Dedifferentiated amniotic fluid mesenchymal stem cell (primary cell): ENCODE data around the gene ADAP1.
"Not testable (repeated sequence)": the region's sequence is repeated elsewhere in the genome, so short reads cannot be mapped to it uniquely, and the experiment has no call there.

Experiments used
- DNase-seq: peaks from one replicate; pipeline ENCODE4 v3.0.0-alpha.2; 2016; ENCODE audit errors: extremely low spot score

Gene ADAP1

DNA sequence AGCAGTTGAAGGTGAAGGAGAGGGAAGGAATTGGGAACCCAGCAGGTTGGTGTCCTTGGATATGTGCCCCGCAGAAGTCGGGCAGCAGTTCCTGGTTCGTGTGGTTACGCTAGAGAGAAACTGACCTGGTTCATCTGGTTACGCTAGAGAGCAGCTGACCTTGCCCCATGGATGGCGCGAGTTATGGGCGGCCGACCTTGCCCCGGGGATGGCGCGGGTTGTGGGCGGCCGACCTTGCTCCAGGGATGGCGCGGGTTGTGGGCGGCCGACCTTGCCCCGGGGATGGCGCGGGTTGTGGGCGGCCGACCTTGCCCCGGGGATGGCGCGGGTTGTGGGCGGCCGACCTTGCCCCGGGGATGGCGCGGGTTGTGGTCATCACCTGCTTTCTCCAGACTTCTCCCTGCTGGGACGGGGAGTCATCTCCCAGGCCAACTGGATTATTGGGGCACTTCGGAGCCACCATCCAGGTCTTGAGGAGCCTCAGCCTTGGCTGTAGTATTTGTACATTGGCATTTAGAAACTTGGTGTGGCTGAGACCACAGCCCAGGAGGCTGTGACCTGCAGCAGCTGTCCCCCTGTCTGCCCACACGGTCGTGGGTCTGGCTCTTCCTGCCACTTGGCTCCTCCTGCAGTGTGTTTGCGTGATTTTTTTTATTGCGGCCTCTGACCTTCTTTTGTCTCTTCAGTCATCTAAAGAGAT, 72.0 kb downstream of the ADAP1 start:
- DNase-seq = no peak

DNA sequence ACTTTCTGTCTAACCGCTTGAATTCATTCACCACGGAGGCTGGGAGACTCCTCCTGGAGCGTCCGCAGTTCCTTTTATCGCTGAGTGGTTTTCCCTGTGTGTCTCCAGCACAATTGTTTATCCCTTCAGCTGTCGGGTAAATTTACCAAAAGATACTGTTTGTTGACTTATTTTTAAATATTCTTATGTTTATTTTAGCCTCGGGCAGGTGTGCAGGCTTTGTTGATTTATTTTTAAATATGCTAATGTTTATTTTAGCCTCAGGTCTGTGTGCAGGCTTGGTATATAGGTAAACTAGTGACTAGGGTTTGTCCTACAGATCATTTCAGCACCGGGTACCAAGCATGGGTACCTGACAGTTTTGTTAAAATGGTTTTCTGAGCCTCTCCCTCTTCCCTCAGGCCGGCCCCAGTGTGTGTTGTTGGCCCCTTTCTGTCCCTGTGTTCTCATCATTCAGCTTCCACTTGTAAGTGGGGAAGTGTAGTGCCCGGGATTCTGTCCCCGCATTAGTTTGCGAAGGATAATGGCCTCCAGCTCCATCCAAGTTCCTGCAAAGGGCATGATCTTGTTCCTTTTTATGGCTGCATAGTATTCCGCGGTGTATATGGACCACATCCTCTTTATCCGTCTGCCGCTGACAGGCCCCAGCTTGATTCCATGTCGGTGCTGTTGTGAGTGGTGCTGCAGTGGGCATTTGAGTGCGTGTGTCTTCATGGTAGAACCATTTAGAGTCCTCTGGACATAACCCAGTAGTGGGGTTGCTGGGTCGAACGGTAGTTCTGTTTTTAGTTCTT, 72.8 kb downstream of the ADAP1 start:
- DNase-seq = no peak

DNA sequence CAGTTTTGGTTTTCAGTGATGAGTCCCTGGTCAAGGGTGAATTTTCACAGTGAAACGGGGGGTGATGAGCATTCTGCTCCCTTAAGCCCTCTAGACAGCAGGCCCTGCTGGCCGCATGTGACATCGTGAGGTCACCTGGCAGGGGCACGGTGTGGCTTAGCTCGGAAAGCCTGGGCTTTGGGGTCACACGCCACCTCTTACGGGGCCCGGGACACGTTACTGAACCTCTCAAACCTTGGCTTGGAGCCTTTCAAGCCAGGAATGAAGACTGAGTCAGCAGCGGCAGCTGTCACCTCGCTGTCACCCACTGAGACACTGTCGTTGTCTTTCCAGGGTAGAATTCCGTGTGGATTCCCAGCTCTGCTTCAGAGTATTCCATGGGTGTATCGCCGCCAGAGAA, 74.0 kb downstream of the ADAP1 start:
- DNase-seq = no peak

DNA sequence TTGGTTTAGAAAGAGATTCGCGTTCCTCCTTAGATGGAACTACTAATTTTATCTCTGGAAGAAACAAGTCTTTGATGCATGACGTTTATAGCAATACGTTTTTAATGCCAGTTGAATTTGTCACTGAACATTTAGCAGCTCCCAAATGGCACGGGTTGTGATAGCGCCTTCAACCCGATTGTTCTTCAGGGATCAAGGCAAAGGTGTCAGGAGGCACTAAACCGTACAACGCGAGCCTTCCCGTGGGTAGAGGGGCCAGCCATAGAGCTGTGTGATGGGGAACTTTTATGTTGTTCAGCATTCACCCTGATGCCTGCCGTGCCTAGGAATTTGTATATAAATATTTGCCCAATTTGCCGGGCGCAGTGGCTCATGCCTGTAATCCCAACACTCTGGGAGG, 74.8 kb downstream of the ADAP1 start:
- no peak for DNase-seq

DNA sequence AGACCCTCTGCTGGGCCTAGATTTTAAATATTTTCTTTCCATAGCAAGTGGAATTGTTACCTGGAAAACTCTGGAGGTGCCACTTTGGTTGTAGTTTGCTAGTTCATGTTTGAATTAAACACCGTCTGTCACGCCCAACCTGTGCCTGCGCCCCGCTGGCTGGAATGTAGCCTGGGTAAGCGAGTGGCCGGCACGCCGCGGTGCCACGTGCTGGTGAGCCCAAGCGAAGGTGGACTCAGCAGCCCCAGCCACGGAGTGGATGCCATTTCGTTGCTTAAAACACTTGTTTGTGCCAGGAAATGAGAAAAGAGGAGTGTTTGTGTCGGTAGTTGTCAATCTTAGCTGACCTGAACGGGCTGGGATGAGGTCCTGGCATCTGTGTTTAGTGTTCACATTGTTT, 75.4 kb downstream of the ADAP1 start:
- DNase-seq = no peak

DNA sequence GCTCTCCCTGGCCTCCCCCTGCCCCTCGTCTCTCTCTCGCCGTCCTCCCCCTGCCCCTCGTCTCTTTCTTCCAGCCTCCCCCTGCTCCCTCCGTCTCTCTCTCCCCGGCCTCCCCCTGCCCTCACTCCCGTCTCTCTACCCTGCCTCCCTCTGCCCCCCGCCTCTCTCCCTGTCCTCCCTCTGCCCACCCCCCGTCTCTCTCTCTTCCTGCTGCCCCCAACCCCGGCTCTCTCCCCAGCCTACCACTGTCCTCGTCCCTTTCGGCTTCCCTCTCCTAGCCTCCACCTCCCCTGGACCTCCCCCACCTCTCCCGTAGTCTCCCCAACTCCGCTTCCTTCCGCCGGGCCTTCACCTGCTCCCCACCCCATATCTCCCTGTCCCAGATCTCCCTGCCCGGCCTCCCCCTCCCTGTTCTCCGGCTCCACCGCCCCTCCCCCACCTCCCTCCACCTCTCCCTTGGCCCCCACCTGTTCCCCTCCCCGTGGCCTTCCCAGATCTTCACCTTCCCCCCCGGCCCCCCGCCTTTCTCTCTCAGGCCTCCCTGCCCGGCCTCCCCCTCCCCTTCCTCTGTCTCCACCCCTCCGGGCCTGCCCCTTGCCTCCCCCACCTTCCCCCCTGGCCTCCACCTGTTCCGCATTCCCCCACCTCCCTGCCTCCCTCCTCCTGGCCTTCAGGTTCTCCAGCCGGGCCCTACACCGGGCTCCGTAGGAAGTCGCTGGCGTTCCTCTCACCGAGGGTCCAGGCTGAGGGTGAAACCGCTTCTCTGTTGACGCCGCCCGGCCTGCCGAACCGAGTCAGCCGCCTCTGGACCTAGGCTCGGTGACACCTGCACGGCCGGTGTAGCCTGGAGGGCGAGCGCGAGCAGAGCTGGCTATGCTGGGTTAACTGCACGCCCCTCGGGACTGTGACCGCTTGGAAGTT, 76.9 kb downstream of the ADAP1 start:
- no peak for DNase-seq

DNA sequence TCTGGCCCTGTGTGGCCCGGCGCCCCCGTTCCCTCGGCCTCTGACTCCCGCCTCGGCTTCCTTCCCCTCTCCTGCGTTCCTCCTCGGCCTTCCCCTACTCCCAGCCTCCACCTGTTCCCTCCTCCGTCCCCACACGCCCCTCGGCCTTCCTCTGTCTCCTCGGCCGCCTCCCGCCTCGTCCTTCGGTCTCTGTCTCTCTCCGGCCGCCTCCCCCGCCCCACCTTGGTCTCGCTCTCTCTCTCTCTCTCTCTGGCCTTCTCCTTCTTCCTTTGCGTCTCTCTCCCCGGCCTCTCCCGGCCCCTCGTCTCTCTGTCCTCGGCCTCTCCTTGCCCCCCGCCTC, 77.5 kb downstream of the ADAP1 start:
- DNase-seq = no peak

DNA sequence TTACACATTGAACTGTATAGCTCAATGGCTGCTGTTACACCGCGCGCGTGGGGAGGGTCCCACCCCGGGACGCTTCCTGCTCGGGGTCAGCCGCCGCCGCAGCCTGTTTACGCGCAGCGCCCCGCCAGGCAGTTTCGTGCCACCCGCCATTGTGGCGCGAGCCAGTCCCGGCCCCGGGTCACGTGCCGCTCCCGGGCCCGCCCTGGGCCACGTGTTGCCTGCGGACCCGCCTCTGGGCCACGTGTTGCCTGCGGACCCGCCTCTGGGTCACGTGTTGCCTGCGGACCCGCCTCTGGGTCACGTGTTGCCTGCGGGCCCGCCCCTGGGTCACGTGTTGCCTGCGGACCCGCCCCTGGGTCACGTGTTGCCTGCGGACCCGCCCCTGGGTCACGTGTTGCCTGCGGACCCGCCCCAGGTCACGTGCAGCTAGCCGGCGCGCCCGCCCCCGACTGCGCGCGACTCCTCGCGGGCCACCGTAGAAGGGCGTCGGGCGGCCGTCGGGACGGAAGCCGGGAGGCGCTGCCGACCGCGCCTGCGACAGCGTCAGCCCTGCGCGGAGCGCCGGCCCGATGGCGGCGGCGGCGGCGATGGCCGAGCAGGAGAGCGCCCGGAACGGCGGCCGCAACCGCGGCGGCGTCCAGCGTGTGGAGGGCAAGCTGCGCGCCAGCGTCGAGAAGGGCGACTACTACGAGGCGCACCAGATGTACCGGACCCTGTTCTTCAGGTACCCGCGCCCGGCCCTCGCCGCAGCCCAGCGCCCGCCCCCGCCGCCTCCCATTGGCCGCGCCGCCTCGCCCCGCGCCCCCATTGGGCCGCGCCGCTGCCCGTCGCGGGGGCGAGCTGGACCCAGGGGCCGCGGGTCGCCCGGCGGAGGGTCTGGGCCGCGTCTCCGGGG, 78.2 kb downstream of the ADAP1 start, which contains the start of gene GET4:
TSS of gene GET4 (plus strand) at position 478 of the 895 bp plus-strand sequence. CDS start at position 570, 92 bp downstream.
- DNase-seq = peak; percentile 78

DNA sequence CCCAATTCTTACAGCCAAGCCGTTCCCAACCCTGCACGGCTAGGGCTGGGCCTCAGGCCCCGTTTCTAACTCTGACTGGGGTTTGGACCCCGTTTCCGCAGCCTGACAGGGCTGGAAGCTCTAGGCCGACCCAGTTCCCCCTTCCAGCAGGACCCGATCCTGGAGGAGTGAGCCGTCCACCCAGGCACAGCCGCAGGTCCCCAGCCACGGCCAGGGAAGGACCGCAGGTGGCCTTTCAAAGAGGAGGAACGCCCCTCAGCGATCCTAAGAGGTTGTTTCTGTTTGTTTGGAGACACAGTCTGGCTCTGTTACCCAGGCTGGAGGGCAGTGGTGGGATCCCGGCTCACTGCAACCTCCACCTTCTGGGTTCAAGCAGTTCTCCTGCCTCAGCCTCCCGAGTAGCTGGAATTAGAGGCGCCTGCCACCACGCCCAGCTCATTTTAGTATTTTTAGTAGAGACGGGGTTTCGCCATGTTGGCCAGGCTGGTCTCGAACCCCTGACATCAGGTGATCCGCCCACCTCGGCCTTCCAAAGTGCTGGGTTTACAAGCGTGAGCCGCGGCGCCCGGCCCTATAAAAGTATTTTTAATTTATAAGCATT, 78.9 kb downstream of the ADAP1 start:
- no peak for DNase-seq

DNA sequence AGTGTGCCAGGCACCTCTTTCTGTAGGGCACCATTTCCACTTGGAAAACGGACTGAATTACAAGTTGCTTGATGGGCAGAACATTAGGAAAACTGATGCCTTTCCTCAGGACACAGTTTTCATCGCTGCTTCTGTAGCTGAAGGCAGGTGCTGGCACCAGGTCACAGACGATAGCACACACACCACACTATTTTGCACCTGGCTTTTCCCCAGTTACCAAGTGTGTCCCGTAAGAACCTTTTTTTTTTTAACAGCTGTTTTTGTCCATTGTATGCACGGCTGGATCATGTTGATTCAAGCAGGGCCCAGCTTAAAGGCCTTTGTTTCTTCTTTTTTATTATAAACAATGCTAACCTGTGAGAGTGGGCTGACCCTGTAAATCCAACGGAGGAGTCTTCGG, 79.4 kb downstream of the ADAP1 start:
- DNase-seq = no peak

DNA sequence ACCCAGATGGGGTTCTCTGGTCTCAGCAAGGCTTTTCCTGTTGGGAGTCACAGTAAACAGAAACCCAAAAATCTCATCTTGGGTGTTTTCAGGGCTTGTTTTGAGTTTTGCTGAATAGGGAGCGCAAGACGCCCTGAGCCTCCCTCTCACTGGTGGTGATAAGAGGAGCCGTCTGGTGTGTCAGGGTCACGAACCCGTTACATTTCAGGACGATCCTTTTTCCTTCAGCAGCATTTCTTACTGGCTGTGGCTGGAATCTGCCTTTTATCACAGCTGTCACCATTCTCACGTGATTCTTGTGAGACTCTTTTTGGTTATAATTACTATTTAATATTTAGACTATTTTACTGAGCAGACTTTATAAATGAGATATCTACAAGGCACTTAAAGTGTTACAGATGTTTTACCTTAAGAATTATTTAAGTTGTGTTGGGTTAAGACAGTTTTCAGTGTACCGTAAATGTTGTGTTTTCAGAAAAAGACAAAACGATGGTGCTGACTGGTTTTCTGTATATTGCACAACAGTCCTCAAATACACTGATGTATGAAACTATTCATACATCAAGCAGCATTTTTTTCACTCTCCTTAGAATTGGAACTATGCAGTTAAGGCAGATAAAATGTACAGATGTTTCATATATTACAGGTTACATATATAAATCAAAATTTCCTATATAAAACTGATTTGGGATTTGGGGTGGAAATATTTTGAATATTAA, 80.3 kb downstream of the ADAP1 start:
- no peak for DNase-seq

DNA sequence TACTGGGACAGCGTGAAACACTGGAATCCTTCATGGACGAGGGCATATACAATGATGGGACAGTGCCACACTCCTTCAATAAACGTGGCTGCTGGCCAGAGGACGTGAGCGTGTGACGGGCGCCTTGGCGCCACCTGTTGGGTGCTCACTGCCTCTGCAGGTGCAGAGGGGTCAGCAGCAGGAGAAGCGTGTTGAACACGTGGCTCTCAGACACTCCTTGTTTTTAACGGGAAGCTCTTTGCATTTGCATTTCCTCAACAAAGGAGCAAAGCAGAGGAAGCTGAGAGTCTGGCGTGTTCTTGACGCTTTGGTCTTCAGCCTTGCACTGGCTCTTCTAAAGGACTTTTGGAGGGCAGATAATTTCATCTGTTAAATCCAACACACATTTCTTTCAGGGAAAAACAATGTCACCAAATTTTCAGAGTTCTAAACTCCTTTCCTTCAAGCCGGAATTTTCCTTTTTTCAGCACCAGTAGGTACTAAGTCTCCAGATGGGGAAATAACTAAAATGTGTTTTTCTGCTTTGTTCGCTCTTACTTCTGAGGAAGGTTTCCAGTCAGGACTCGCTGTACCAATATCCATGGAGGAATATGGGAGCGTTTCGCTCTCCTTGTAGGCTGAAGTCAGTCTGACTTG, 81.0 kb downstream of the ADAP1 start:
- DNase-seq = peak; percentile 61

DNA sequence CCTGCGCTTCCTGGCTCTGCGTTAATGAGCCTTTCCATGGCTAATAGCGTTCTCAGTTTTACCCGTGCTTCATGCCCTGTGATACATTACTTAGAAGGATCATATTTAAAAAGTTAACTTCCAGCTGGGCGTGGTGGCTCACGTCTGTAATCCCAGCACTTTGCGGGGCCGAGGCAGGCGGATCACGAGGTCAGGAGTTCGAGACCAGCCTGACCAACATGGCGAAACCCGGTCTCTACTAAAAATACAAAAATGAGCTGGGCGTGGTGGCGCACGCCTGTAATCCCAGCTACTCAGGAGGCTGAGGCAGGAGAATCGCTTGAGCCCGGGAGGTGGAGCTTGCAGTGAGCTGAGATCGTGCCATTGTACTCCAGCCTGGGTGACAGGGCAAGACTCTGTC, 81.8 kb downstream of the ADAP1 start:
- DNase-seq = not testable (repeated sequence)

DNA sequence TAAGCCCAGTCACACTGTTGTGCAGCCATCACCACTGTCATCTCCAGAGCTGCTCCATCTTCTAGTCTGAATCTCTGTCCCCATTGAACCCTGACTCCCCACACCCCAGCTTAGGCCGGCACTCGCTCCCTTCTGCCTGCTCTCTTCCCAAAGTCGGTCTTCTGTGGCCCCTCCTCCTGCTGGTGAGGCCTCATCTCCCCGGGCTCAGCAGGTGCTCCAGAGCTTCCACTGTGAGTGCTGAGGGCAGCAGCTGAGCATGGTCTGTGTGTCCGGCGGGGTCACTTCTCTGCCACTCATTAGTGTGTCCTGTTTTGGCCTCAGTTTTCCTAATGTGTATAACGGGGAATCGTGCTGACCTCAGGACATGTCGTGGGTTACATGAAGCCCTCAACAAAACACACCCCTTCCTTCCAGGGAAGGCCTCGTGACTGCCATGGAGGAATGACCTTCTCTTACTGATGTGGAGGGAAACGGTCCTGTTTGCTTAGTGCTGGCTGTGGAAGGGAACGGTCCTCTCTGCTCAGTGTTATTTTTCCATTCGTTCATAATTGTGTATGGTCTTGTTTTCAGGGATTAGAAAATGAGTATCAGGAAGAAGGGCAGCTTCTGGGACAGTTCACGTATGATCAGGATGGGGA, 82.5 kb downstream of the ADAP1 start:
- DNase-seq = no peak

DNA sequence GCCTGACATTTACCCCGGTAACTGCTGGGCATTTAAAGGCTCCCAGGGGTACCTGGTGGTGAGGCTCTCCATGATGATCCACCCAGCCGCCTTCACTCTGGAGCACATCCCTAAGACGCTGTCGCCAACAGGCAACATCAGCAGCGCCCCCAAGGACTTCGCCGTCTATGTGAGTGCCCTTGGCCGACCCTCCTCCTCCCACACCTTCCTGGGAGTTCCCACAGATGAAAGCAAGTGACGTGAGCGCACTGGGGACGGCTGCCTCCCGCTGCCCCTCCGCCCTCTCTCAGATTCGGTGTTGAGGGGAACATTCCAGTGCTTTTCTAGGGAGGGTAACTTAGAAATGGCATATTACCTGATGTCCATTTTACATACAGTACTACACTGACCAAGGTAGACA, 85.1 kb downstream of the ADAP1 start:
- no peak for DNase-seq

DNA sequence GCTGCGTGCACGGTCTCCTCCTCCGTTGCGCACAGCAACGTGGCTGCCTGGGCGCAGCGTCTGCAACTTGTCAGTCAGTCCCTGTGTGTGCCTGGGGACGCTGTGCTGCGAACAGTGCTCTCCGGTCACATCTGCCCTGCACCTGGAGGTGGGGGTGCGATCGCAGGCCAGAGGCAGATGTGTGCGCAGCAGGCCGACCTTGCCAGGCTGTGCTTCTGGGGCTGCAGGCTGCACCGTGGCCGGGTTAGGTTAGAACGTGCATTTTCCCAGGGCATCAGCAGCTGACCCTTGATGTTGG, 86.3 kb downstream of the ADAP1 start:
- no peak for DNase-seq

DNA sequence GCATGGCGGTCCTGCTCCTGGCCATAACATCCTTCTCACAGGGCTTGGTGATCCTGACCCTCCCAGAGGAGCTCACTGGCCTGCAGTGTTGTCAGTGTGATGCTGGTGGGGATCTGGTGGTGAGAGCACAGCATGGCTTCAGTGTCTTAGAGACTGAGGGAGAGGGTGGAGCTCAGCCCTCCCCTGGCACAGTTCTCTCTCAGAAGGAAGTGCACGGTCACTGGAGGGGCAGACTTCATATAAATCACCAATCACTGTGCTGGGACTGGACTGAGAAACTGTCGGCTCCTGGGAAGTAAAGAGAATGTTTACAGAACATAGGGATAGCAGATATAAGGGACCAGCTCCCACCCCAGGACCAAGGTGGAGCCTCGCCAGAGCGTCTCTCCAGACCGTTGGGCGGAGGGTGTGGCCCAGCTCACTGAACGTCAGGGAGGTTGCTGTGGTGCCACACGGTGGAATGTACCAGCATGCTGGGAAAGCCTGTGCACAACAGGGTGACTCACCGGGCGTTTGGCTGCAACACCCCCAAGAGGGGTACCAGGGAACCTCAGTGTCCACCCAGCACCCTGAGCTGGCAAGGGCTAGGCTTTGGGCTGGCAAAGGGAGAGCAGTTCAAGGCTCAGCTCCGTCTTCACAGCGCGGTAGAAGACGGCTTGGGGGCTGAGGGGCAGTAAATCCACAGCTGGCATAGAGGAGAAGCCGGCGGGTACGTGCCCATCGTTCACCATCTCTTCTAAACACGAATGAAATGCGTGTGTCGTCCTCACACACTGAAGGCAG, 86.9 kb downstream of the ADAP1 start:
- peak; percentile 19 for DNase-seq

DNA sequence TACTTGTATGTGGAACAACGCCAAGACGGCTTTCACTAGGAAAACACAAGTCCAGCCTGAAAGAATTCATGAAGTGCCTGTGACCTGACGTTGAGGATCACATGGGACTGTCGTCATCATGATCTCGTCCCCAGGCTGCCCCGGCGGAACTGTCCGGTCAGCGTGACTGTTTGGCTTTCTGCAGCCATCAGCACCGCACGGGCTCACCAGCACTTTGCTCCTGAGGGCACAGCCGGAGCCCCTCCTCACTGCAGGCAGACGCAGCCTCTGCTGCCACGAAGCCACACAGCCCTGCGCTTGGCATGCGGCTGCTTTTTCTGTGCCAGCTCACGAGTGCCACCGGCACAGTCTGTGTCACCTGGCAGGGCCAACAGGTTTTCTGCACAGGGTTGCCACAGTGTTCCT, 87.5 kb downstream of the ADAP1 start:
- DNase-seq = no peak

DNA sequence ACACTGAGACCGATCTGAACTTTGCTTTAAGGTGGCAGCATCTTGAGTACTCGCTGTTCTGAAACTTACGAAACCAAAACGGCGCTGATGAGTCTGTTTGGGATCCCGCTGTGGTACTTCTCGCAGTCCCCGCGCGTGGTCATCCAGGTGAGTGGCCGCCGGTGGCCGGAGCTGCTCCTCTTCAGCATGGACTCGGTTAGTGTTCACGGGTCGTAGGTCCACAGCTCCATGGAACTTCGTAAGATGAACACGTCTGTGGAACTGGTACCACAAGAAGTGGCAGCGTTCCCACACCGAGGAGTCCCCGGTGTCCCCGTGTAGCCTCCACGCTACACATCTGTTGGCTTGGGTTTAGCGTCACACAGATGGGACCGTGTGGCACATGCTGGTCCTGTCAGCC, 88.6 kb downstream of the ADAP1 start:
- DNase-seq = no peak
